ENCODE measurements around the gene DUSP9.

DNA sequence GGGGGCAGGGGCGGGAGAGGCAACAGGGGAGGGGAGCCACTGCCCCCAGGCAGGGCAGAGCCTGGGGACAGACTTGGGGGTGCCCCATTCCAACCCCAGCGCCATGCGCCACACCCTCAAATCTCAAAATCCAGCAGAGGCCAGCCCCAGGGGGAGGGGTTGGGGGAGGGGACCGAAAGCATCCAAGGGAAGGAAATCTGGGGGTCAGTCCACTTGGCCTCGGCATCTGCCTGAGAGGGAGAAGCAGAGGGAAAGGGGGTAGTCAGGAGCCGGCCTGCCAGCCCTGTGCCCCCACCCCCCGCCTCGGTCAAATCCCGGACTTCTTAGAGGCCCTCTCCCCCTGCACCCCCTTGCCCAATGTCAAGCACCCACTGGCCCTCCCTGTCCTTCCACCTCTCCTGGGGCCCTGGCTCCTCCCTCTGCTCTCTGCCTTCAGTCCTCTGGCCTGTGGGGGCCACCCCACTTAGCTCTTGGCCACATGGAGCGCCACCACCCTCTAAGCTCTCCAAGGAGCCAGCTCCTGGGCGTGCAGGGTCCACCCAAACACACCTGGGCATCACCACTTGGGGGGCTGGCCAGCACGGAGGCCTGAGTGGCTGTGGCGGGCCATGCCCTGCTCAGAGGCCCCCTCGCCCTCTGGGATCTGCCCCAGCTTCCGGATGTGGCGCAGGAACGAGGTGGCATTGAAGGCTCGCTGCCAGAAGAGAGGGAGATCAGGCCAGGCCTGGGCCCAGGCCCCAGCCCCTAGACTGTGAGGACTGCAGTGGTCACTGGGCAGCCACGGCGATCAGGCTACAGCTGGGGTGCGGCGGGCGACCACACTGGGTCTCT lies 23.1 kb downstream of the DUSP9 start:
- TF ChIP-seq, protein P1, sequence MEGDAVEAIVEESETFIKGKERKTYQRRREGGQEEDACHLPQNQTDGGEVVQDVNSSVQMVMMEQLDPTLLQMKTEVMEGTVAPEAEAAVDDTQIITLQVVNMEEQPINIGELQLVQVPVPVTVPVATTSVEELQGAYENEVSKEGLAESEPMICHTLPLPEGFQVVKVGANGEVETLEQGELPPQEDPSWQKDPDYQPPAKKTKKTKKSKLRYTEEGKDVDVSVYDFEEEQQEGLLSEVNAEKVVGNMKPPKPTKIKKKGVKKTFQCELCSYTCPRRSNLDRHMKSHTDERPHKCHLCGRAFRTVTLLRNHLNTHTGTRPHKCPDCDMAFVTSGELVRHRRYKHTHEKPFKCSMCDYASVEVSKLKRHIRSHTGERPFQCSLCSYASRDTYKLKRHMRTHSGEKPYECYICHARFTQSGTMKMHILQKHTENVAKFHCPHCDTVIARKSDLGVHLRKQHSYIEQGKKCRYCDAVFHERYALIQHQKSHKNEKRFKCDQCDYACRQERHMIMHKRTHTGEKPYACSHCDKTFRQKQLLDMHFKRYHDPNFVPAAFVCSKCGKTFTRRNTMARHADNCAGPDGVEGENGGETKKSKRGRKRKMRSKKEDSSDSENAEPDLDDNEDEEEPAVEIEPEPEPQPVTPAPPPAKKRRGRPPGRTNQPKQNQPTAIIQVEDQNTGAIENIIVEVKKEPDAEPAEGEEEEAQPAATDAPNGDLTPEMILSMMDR (conservative IDR thresholded peaks at IDR 0.05 in 1 of 2, IDR thresholded peaks at IDR 0.05 in 1 of 2; ENCODE audit: extremely low read depth in 1 of 2, insufficient read depth in 1 of 2, low read depth in 1 of 2, low read length in 2 of 2) = no peak
- TF ChIP-seq EZH2 (IDR thresholded peaks at IDR 0.05; ENCODE audit: borderline replicate concordance, low read length) = no peak
